ENCODE measurements around the gene MYORG.
"Not testable (repeated sequence)": the region's sequence is repeated elsewhere in the genome, so short reads cannot be mapped to it uniquely, and the experiment has no call there.

Gene MYORG

GRCh38 chr9:34370970-34371880 is 5.5 kb downstream of the MYORG start:
- H3K27ac ChIP-seq = no peak overlapping the region
- TF ChIP-seq, protein P1, sequence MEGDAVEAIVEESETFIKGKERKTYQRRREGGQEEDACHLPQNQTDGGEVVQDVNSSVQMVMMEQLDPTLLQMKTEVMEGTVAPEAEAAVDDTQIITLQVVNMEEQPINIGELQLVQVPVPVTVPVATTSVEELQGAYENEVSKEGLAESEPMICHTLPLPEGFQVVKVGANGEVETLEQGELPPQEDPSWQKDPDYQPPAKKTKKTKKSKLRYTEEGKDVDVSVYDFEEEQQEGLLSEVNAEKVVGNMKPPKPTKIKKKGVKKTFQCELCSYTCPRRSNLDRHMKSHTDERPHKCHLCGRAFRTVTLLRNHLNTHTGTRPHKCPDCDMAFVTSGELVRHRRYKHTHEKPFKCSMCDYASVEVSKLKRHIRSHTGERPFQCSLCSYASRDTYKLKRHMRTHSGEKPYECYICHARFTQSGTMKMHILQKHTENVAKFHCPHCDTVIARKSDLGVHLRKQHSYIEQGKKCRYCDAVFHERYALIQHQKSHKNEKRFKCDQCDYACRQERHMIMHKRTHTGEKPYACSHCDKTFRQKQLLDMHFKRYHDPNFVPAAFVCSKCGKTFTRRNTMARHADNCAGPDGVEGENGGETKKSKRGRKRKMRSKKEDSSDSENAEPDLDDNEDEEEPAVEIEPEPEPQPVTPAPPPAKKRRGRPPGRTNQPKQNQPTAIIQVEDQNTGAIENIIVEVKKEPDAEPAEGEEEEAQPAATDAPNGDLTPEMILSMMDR (conservative IDR thresholded peaks at IDR 0.05) = no peak

- TF ChIP-seq, protein P1 (conservative IDR thresholded peaks at IDR 0.05) = no peak
- no peak overlapping the region for H3K27ac ChIP-seq
Observed at GRCh38 chr9:34370335-34370969, 6.2 kb downstream of the MYORG start.

DNA sequence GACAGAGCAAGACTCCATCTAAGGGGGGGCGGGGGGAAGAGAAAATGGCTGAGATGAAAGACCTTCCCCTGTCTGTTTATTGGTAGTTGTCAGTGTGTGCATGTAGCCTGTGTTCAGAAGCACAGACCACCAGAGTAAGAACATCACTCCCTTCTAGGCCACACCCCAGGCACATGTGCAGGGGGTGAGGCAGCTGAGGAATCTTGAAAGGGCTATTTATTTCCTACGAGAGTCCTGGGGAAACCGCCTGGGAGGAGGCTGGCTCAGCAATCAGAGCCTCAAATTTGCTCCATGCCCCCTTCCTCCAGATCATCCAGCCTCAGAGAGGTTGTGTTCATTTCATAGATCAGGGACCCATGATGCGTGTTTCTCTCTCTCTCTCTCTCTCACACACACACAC is 7.1 kb downstream of the MYORG start:
- no peak overlapping the region for H3K27ac ChIP-seq
- TF ChIP-seq, protein P1 (conservative IDR thresholded peaks at IDR 0.05) = no peak

GRCh38 chr9:34368796-34369195 is 7.9 kb downstream of the MYORG start:
- H3K27ac ChIP-seq = not testable (repeated sequence)

DNA sequence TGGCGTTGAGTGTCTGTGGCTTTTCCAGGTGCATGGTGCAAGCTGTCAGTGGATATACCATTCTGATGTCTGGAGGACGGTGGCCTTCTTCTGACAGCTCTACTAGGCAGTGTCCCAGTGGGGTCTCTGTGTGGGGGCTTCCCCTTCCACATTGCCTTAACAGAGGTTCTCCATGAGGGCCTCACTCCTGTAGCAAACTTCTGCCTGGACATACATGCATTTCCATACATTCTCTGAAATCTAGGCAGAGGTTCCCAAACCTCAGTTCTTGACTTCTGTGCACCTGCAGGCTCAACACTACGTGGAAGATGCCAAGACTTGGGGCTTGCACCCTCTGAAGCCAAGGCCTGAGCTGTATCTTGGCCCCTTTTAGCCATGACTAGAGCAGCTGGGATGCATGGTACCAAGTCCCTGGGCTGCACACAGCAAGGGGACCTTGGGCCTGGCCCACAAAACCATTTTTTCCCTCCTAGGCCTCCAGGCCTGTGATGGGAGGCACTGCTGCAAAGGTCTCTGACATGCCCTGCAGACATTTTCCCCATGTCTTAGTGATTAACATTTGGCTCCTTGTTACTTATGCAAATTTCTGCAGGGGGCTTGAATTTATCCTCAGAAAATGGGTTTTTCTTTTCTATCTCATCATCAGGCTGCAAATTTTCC is 8.8 kb downstream of the MYORG start:
- not testable (repeated sequence) for H3K27ac ChIP-seq

DNA sequence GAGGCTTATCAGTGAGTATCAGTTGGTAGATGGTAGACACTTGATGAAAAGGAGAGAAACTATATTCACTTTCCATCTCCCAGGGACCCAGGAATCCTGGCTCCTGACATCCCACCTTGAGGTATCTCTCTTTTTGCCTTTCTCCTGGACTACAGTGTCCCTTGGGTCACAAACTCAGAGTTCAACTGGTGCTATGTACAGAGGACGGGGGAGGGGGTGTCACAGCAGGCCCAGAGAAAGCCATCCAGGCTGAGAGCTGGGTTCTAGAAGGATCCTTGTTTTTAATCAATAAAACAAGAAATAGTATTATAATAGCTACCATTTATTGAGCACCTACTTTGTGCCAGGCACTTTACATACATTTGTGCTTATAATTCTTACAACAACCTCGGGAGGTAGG is 10.3 kb downstream of the MYORG start:
- no peak overlapping the region for H3K27ac ChIP-seq
- TF ChIP-seq, protein P1 (conservative IDR thresholded peaks at IDR 0.05) = no peak

- no peak overlapping the region for H3K27ac ChIP-seq
- TF ChIP-seq, protein P1 (conservative IDR thresholded peaks at IDR 0.05) = no peak
Observed at GRCh38 chr9:34365282-34365681, 11.4 kb downstream of the MYORG start.

- no peak overlapping the region for H3K27ac ChIP-seq
- TF ChIP-seq, protein P1 (conservative IDR thresholded peaks at IDR 0.05) = no peak
Observed at GRCh38 chr9:34363619-34364351, 12.9 kb downstream of the MYORG start.

Measured in VCaP (cell line).